CD4-positive, CD25-positive, alpha-beta regulatory T cell (primary cell): Measurements from ENCODE around the gene ORC5. TPM values are rescaled to one million over a fixed set of nuclear protein-coding genes. Genes with fewer than 3 reads are reported as not detected.

Experiments
- ATAC-seq, 2 donors: fragments of 150-1000 bp; cut with Tn5 transposase; one replicate each; pipeline ENCODE4 v1.10.0; 2021; ENCODE audit warnings: low read depth in 2 of 2, moderate number of reproducible peaks in 2 of 2, moderate library complexity in 1 of 2
- DNase-seq, 3 donors: peaks; one replicate each; pipeline versions ENCODE4 v3.0.0 to v3.0.0-alpha.2; 2012 to 2022; ENCODE audit warnings: mixed read lengths in 1 of 3
- H3K27ac ChIP-seq: one replicate; pipeline ENCODE4 v1.7.0; 2013; ENCODE audit warnings: mild to moderate bottlenecking, low read length; ENCODE audit not compliant: insufficient read depth, poor library complexity, severe bottlenecking
- H3K27me3 ChIP-seq: one replicate; pipeline ENCODE4 v1.7.0; 2013; ENCODE audit warnings: low read length; ENCODE audit not compliant: control insufficient read depth, insufficient read depth
- H3K36me3 ChIP-seq: one replicate; pipeline ENCODE4 v1.7.0; 2013; ENCODE audit warnings: mild to moderate bottlenecking, low read length, moderate library complexity; ENCODE audit not compliant: control insufficient read depth, insufficient read depth
- H3K4me1 ChIP-seq: 2 replicates; pipeline ENCODE4 v1.7.0; 2013; ENCODE audit warnings: mild to moderate bottlenecking, low read length; ENCODE audit not compliant: insufficient read depth, control insufficient read depth, poor library complexity, severe bottlenecking
- H3K4me3 ChIP-seq: one replicate; pipeline ENCODE4 v1.7.0; 2013; ENCODE audit warnings: low read depth, mild to moderate bottlenecking, low read length, moderate library complexity
- H3K9me3 ChIP-seq, 2 experiments: 1 replicate in 1 of 2; 2 replicates in 1 of 2; pipeline ENCODE4 v1.7.0; 2013; ENCODE audit warnings: low read length in 2 of 2, mild to moderate bottlenecking in 1 of 2, moderate library complexity in 1 of 2; ENCODE audit not compliant: control insufficient read depth in 2 of 2
- H3K27ac Mint-ChIP-seq, 3 donors: one replicate each; pipeline ENCODE4 v1.8.0; 2020 to 2022; ENCODE audit warnings: mild to moderate bottlenecking in 3 of 3, mixed read lengths in 3 of 3, moderate library complexity in 2 of 3
- H3K27me3 Mint-ChIP-seq: one replicate; pipeline ENCODE4 v1.8.0; 2022; ENCODE audit warnings: mild to moderate bottlenecking, mixed read lengths
- H3K36me3 Mint-ChIP-seq: one replicate; pipeline ENCODE4 v1.8.0; 2020; ENCODE audit warnings: mixed read lengths
- H3K4me1 Mint-ChIP-seq, 4 donors: one replicate each; pipeline ENCODE4 v1.8.0; 2020 to 2022; ENCODE audit warnings: mixed read lengths in 4 of 4, mild to moderate bottlenecking in 1 of 4
- H3K4me3 Mint-ChIP-seq, 4 donors: one replicate each; pipeline ENCODE4 v1.8.0; 2020 to 2022; ENCODE audit warnings: mild to moderate bottlenecking in 4 of 4, mixed read lengths in 4 of 4, moderate library complexity in 3 of 4
- H3K9me3 Mint-ChIP-seq, 7 donors: one replicate each; pipeline ENCODE4 v1.8.0; 2020 to 2022; ENCODE audit warnings: mixed read lengths in 7 of 7, mild to moderate bottlenecking in 3 of 7, moderate library complexity in 2 of 7
- polyA plus RNA-seq, 4 donors: library from polyadenylated mRNA; unstranded; fragments of 300-500 nt; fragmentation: Illumina TruSeq; gene quantifications; one replicate each; pipeline ENCODE4 v1.2.3, GENCODE V29; 2021
- total RNA-seq: library from RNA; stranded (reverse); gene quantifications from one replicate; pipeline ENCODE4 v1.2.3, GENCODE V29; 2022

The ORC5 gene
- total and polyA plus RNA-seq, 5 donors from 2014 or later = 16.7 to 30.0 (median 29.0) TPM

DNA sequence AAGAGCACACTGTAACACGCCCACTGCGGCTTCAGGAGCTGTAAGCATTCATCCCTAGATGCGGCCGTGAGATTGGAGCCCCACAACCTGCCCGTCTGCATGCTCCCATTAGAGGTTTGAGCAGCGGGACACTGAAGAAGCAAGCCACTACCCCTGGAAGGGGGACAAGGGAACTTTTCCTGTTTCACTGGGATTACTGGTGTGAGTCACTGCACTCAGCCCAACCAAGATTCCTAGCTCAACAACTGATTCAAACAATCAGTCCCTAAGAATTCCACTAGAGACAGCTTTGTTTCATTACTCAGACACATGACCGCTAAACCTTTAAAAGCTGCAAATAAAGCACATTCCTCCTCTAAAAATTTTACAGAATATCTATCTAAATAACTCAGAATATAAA, 69.8 kb downstream of the ORC5 start:
- no peaks in the 10 kb centered on the region for H3K27me3 Mint-ChIP-seq
- H3K27ac Mint-ChIP-seq = no peak overlapping the region
- H3K27me3 ChIP-seq = no peaks in the 10 kb centered on the region
- peaks cover 23% of the 10 kb centered on the region for H3K36me3 Mint-ChIP-seq
- H3K9me3 ChIP-seq = no peaks in the 10 kb centered on the region
- peaks cover 41% of the 10 kb centered on the region for H3K36me3 ChIP-seq
- ATAC-seq (no peak), DNase-seq (no peak)
- H3K4me3 ChIP-seq = no peak overlapping the region
- peaks cover 0 to 5% (median 2%) of the 10 kb centered on the region in 4 donors for H3K4me1 Mint-ChIP-seq
- H3K4me1 ChIP-seq = no peaks in the 10 kb centered on the region
- H3K9me3 Mint-ChIP-seq = no peaks in the 10 kb centered on the region
- H3K4me3 Mint-ChIP-seq = no peak overlapping the region
- no peak overlapping the region for H3K27ac ChIP-seq

- Histone ChIP-seq H3K4me1 (no peaks in the 10 kb centered on the region), H3K36me3 (peaks cover 45% of the 10 kb centered on the region), H3K27me3 (no peaks in the 10 kb centered on the region), H3K4me3 (no peak overlapping the region), H3K9me3 (no peaks in the 10 kb centered on the region), H3K27ac (no peak overlapping the region)
- H3K4me3 Mint-ChIP-seq = no peak overlapping the region
- ATAC-seq = no peak
- peaks cover 23% of the 10 kb centered on the region for H3K36me3 Mint-ChIP-seq
- peaks cover 0 to 5% (median under 1%) of the 10 kb centered on the region in 4 donors for H3K4me1 Mint-ChIP-seq
- no peak overlapping the region for H3K27ac Mint-ChIP-seq
- H3K27me3 Mint-ChIP-seq = no peaks in the 10 kb centered on the region
- no peaks in the 10 kb centered on the region for H3K9me3 Mint-ChIP-seq
- DNase-seq = no peak
Measured at GRCh38 chr7:104137511-104137910, 70.3 kb downstream of the ORC5 start.

- no peak for ATAC-seq
- Mint-ChIP-seq H3K4me1 (peaks cover 0 to 2% (median 0%) of the 10 kb centered on the region in 4 donors), H3K27me3 (no peaks in the 10 kb centered on the region), H3K36me3 (peaks cover 20% of the 10 kb centered on the region), H3K4me3 (no peak overlapping the region), H3K9me3 (no peaks in the 10 kb centered on the region), H3K27ac (no peak overlapping the region)
- Histone ChIP-seq H3K4me1 (no peaks in the 10 kb centered on the region), H3K4me3 (no peak overlapping the region), H3K36me3 (peaks cover 45% of the 10 kb centered on the region), H3K9me3 (no peaks in the 10 kb centered on the region), H3K27me3 (no peaks in the 10 kb centered on the region), H3K27ac (no peak overlapping the region)
- DNase-seq = no peak
Measured at GRCh38 chr7:104136981-104137380, 70.8 kb downstream of the ORC5 start.

- Mint-ChIP-seq H3K4me1 (peaks cover 0 to 2% (median 0%) of the 10 kb centered on the region in 4 donors), H3K9me3 (no peaks in the 10 kb centered on the region), H3K36me3 (peaks cover 20% of the 10 kb centered on the region), H3K4me3 (no peak overlapping the region), H3K27ac (no peak overlapping the region), H3K27me3 (no peaks in the 10 kb centered on the region)
- Histone ChIP-seq H3K36me3 (peaks cover 47% of the 10 kb centered on the region), H3K4me1 (no peaks in the 10 kb centered on the region), H3K27ac (no peak overlapping the region), H3K9me3 (no peaks in the 10 kb centered on the region), H3K4me3 (no peak overlapping the region), H3K27me3 (no peaks in the 10 kb centered on the region)
- DNase-seq (no peak), ATAC-seq (no peak)
Measured at GRCh38 chr7:104136561-104136960, 71.3 kb downstream of the ORC5 start.

DNA sequence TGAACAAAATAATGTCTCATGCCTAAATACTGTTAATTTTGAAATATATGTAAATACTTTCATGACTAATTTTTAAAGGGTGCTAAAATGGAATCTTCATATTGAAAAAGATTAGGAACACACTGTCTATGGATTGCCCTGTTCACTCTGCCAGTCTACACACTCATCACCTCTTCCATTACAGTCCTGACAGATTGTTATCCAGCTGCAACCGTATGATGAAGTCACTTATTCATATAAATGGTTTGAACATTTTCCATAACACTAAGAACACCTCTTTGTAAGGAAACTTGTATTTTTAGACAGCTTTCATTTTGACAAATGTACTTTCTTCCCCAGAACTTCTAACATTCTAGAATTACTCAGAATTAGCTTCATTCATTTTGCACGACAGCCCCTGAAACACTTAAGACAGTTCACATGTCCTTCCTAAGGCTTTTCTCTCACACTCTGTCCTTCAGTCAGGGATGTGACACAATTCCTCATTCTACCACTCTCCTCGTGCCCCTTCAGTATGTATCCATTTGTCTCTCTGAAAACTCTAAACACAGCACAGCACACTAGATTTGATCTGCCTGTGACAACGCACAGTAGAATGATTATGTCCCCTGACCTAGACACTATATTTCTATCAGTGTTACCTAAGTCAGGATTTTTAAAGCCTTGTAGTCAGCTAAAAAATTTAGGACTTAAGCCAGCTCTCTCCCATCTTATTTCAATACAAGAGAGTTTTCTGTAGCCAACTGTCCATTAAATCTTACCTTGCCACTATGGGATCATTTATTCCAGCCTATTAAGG, 71.9 kb downstream of the ORC5 start:
- Histone ChIP-seq H3K36me3 (peaks cover 52% of the 10 kb centered on the region), H3K4me1 (no peaks in the 10 kb centered on the region), H3K9me3 (no peaks in the 10 kb centered on the region), H3K4me3 (no peak overlapping the region), H3K27ac (no peak overlapping the region), H3K27me3 (no peaks in the 10 kb centered on the region)
- H3K9me3 Mint-ChIP-seq = no peaks in the 10 kb centered on the region
- DNase-seq (peak in 1 of 3 donors; percentile 1), ATAC-seq (no peak)
- peaks cover 21% of the 10 kb centered on the region for H3K36me3 Mint-ChIP-seq
- H3K4me3 Mint-ChIP-seq = no peak overlapping the region
- no peak overlapping the region for H3K27ac Mint-ChIP-seq
- no peaks in the 10 kb centered on the region for H3K27me3 Mint-ChIP-seq
- H3K4me1 Mint-ChIP-seq = no peaks in the 10 kb centered on the region

DNA sequence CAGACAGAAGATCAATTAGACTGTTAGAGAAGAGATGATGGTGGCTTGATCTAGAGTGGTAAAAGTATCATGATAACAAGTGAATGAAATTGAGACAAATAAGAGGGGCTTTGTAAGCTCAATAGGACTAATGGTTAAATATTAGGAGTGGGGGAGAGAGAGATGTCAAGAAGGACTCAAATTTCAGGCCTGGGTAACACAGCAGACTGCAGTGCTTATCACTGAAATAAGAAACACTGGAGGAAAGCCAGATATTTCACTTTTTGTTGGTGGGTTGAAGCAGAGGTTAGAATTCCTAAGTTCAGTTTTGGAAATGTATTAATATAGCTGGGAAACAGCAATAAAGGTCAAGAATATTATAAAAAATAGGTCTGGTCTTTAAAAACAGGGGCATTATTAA, 74.6 kb downstream of the ORC5 start:
- no peak for ATAC-seq
- no peak for DNase-seq
- H3K9me3 Mint-ChIP-seq = peaks cover 0 to 4% (median 0%) of the 10 kb centered on the region in 7 donors
- Histone ChIP-seq H3K4me3 (no peak overlapping the region), H3K36me3 (peaks cover 70% of the 10 kb centered on the region), H3K27ac (no peak overlapping the region), H3K4me1 (no peaks in the 10 kb centered on the region), H3K9me3 (no peaks in the 10 kb centered on the region), H3K27me3 (no peaks in the 10 kb centered on the region)
- no peaks in the 10 kb centered on the region for H3K27me3 Mint-ChIP-seq
- H3K4me1 Mint-ChIP-seq = no peaks in the 10 kb centered on the region
- H3K36me3 Mint-ChIP-seq = peaks cover 38% of the 10 kb centered on the region
- H3K4me3 Mint-ChIP-seq = no peak overlapping the region
- H3K27ac Mint-ChIP-seq = no peak overlapping the region

GRCh38 chr7:104130726-104131125, 77.1 kb downstream of the ORC5 start:
- Histone ChIP-seq H3K27ac (no peak overlapping the region), H3K9me3 (no peaks in the 10 kb centered on the region), H3K27me3 (no peaks in the 10 kb centered on the region), H3K36me3 (peaks cover 71% of the 10 kb centered on the region), H3K4me3 (no peak overlapping the region), H3K4me1 (no peaks in the 10 kb centered on the region)
- Mint-ChIP-seq H3K9me3 (peaks cover 0 to 4% (median 0%) of the 10 kb centered on the region in 7 donors), H3K27ac (peak overlapping the region in 2 of 3 donors; percentile 30 to 54), H3K4me1 (no peaks in the 10 kb centered on the region), H3K27me3 (no peaks in the 10 kb centered on the region), H3K36me3 (peaks cover 41% of the 10 kb centered on the region), H3K4me3 (no peak overlapping the region)
- ATAC-seq (no peak), DNase-seq (no peak)

GRCh38 chr7:104127204-104127603, 80.6 kb downstream of the ORC5 start:
- Histone ChIP-seq H3K27me3 (no peaks in the 10 kb centered on the region), H3K4me3 (no peak overlapping the region), H3K9me3 (no peaks in the 10 kb centered on the region), H3K27ac (no peak overlapping the region), H3K36me3 (peaks cover 53% of the 10 kb centered on the region), H3K4me1 (no peaks in the 10 kb centered on the region)
- Mint-ChIP-seq H3K4me3 (no peak overlapping the region), H3K9me3 (peaks cover 0 to 4% (median 1%) of the 10 kb centered on the region in 7 donors), H3K27ac (no peak overlapping the region), H3K27me3 (no peaks in the 10 kb centered on the region), H3K4me1 (no peaks in the 10 kb centered on the region), H3K36me3 (peaks cover 53% of the 10 kb centered on the region)
- DNase-seq (no peak), ATAC-seq (no peak)
